ENCODE data around the gene ATP6V0B.

- TF ChIP-seq CTCF (IDR thresholded peaks at IDR 0.05; ENCODE audit: low read depth, low read length) = no peak
- TF ChIP-seq POLR2A (IDR thresholded peaks at IDR 0.05; ENCODE audit: extremely low read depth, insufficient read length) = no peak
- TF ChIP-seq MAX (IDR thresholded peaks at IDR 0.05; ENCODE audit: low read depth, low read length) = no peak
- no peak for TF ChIP-seq MYC (IDR thresholded peaks at IDR 0.05; ENCODE audit: low read depth, low read length)
Observed at GRCh38 chr1:43970502-43970901, 4.3 kb upstream of the ATP6V0B start.

Data from NB4 (cell line).